ENCODE data around the gene OR52K2.
"Not testable (repeated sequence)": the region's sequence is repeated elsewhere in the genome, so short reads cannot be mapped to it uniquely, and the experiment has no call there.

Gene OR52K2

DNA sequence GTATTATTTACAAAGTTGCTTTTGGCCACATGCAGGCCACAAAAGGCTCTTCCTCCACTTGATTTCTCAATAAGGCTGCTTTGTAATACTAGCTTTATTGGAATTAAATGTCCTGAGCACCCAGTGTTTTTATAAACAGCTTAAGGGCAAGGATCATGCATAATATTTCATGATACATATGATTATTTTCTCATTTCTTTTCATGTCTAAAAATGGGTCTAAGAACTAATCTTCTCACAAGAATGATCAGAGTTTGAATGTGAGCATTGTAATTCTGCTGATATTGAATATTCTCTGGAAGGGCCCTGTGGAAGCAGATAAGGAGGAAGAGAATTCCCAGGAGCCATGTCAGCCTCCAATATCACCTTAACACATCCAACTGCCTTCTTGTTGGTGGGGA is at the start of gene OR52K2:
Gene OR52K2, plus strand, starts transcription at position 301 of the 400 bp plus-strand sequence. Its CDS starts 45 bp downstream, at position 346.
- no peak within 1 kb of the TSS for H3K4me3 ChIP-seq (ENCODE audit: control insufficient read depth, low read depth, low read length)
- no peak for DNase-seq (ENCODE audit: low read depth)
- TF ChIP-seq, protein P1, sequence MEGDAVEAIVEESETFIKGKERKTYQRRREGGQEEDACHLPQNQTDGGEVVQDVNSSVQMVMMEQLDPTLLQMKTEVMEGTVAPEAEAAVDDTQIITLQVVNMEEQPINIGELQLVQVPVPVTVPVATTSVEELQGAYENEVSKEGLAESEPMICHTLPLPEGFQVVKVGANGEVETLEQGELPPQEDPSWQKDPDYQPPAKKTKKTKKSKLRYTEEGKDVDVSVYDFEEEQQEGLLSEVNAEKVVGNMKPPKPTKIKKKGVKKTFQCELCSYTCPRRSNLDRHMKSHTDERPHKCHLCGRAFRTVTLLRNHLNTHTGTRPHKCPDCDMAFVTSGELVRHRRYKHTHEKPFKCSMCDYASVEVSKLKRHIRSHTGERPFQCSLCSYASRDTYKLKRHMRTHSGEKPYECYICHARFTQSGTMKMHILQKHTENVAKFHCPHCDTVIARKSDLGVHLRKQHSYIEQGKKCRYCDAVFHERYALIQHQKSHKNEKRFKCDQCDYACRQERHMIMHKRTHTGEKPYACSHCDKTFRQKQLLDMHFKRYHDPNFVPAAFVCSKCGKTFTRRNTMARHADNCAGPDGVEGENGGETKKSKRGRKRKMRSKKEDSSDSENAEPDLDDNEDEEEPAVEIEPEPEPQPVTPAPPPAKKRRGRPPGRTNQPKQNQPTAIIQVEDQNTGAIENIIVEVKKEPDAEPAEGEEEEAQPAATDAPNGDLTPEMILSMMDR (conservative IDR thresholded peaks at IDR 0.05; ENCODE audit: control insufficient read depth, insufficient read depth, low read depth, low read length): no peak

DNA sequence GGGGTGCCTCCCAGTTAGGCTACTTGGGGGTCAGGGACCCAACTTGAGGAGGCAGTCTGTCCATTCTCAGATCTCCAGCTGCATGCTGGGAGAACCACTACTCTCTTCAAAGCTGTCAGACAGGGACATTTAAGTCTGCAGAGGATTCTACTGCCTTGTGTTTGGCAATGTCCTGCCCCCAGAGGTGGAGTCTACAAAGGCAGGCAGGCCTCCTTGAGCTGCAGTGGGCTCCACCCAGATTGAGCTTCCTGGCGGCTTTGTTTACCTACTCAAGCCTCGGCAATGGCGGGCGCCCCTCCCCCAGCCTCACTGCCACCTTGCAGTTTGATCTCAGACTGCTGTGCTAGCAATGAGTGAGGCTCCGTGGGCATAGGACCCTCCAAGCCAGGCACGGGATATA is 42.9 kb upstream of the OR52K2 start:
- not testable (repeated sequence) for DNase-seq (ENCODE audit: low read depth); H3K4me3 ChIP-seq (ENCODE audit: control insufficient read depth, low read depth, low read length)

DNA sequence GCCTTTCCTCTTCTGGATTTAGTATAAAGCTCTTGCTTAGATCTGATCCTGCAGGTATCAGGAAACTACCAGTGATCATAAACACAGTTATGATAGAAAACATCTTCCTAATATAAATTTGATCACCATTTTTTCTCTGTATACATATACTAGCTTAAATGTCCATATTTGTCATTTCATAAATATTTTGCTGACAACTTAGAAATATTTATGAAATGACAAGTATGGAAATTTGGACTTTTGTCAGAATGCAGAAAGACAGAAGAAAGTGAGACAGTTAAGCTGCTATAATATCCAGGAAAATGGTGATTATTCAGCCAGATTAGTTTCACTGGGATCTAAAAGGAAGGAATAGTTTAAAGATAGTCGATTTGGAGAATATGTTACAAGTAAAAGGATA is 32.8 kb upstream of the OR52K2 start:
- DNase-seq (ENCODE audit: low read depth): no peak
- TF ChIP-seq, protein P1 (conservative IDR thresholded peaks at IDR 0.05; ENCODE audit: control insufficient read depth, insufficient read depth, low read depth, low read length): no peak
- no peak overlapping the region for H3K4me3 ChIP-seq (ENCODE audit: control insufficient read depth, low read depth, low read length)

DNA sequence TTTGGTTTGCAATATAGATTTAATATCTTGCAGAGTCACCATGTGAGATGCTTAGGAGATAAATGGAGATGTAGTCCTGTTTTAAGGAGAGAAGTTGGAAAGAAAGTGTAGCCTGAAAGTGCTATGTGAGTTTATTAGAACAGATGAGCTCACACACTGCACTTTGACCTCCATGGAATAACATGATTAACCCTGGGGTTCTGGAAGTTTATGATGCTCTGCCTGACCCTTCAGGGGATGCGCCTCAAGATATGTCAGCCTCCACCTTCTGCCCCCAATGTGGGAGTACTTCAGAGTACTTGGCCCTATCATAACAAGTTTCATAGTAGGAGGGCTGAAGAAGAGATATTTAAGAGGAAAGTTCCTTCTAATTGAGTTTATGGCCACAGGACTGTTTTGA is 32.3 kb upstream of the OR52K2 start:
- TF ChIP-seq, protein P1 (conservative IDR thresholded peaks at IDR 0.05; ENCODE audit: control insufficient read depth, insufficient read depth, low read depth, low read length): no peak
- no peak overlapping the region for H3K4me3 ChIP-seq (ENCODE audit: control insufficient read depth, low read depth, low read length)
- no peak for DNase-seq (ENCODE audit: low read depth)

DNA sequence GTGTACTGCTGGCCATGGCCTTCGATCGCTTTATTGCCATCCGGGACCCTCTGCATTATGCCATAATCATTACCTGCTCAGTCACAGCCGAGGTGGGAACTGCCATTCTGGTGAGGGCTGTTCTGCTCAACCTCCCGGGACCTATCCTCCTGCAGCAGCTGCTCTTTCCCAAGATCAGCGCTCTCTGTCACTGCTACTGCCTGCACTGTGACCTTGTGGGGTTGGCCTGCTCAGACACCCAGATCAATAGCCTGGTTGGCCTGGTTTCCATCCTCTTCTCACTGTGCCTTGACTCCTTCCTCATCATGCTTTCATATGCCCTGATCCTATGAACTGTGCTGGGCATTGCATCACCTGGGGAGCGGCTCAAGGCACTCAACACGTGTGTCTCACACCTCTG is 30.7 kb upstream of the OR52K2 start:
- no peak for DNase-seq (ENCODE audit: low read depth)
- TF ChIP-seq, protein P1 (conservative IDR thresholded peaks at IDR 0.05; ENCODE audit: control insufficient read depth, insufficient read depth, low read depth, low read length): no peak
- H3K4me3 ChIP-seq (ENCODE audit: control insufficient read depth, low read depth, low read length): no peak overlapping the region

DNA sequence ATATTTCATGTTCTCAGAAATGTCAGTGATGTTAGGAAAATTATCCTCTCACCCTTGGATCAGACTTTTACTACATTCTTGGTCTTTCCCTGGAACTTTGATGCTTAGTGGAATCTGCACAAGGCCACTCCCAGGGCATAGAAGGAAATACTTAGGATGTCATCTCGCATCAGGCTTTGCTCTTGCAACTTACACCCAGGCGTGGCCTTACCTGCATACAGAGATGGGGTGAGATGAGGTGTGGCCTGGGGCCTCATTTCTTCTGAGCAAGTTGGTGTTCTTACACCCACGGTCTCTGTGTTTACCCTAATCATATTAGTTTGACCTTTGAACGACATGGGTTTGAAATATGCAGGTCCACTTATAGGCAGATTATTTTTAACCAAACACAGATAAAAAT is 19.0 kb upstream of the OR52K2 start:
- DNase-seq (ENCODE audit: low read depth): no peak
- H3K4me3 ChIP-seq (ENCODE audit: control insufficient read depth, low read depth, low read length): no peak overlapping the region
- TF ChIP-seq, protein P1 (conservative IDR thresholded peaks at IDR 0.05; ENCODE audit: control insufficient read depth, insufficient read depth, low read depth, low read length): no peak

DNA sequence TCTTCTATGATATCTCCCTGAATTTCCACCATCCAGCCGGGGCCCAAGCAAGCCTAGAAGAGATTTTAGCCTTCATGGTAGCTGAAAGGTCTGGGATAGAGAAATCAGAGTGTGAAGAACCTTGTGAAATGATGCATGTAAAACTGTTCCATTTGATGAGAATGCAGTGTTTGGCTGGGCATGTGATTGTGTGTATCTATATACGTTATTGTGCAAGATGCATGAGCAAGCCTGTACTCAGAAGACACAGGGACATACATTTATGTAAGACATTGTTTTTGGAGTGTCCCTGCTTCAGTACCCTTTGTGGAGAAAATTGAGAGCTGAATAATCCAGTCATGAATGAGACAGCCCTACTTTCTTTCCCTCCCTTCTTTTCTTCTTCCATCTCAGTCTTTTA is 15.2 kb upstream of the OR52K2 start:
- TF ChIP-seq, protein P1 (conservative IDR thresholded peaks at IDR 0.05; ENCODE audit: control insufficient read depth, insufficient read depth, low read depth, low read length): no peak
- H3K4me3 ChIP-seq (ENCODE audit: control insufficient read depth, low read depth, low read length): no peak overlapping the region

More for the DNA sequence above, 15.2 kb upstream of the OR52K2 start:
- no peak for DNase-seq (ENCODE audit: low read depth)
